GM18858 (cell line): Measurements from ENCODE around the gene CHCHD6.

Source experiments
- ATAC-seq: cut with Tn5 transposase; IDR thresholded peaks from one replicate; pipeline ENCODE4 v1.9.1; 2021; ENCODE audit not compliant: unreplicated experiment

Gene CHCHD6

DNA sequence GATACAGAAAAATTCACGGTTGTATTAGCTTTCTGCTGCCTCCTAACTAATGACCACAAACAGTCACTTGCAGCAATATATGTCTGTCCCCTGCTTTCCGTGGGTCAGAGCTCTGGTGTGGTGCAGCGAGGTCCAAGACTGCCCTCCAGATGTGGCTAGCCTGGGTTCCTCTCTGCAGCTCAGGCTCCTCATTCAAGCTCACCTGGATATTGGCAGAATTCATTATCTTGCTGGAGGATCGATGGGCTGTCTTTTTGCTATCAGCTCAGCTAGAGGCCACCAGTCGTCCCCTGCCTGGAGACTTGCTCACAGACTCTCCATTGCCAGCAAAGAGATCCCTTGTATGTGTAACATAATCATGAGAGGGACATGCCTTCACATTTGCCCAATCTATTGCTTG lies 266.1 kb downstream of the CHCHD6 start:
- no peak for ATAC-seq

DNA sequence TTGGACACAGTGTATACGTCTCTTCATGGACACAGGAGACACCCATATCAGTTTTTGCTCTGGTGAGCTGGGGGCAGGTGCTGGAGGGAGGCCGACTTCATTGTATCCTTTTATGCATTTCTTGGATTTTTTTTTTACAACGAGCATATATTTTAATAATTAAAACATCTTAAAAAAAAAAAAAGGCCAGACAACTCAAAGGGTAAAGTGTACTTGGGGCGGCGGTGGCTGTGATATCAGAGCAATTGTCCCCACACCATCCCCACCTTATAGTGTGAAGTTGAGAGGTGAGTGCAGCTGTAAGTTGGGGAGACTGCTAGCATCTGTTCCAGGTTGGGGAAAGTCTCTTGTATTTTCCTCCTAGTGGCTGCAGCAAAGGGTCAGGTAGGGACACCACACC lies 266.9 kb downstream of the CHCHD6 start:
- ATAC-seq: no peak

- no peak for ATAC-seq
Measured at GRCh38 chr3:126971891-126972351, 267.9 kb downstream of the CHCHD6 start.

GRCh38 chr3:126972866-126973265 lies 268.8 kb downstream of the CHCHD6 start:
- no peak for ATAC-seq

DNA sequence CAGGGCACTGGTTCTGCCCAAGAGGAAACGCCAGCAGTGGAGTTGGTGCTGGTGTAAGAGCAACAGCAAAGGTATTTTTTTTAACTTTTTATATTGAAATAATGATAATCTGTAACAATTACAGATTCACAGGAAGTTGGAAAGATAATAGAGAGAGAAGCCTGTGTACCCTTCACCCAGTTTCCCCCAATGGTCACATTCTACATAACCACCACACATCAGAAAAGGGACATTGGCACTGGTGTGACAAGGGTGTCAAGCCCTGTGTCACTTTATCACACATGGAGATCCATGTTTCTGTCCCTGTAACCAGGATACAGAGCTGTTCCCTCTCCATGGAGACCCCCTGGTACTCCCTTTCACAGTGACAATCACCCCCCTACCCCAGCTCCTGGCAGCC lies 269.8 kb downstream of the CHCHD6 start:
- ATAC-seq: no peak

DNA sequence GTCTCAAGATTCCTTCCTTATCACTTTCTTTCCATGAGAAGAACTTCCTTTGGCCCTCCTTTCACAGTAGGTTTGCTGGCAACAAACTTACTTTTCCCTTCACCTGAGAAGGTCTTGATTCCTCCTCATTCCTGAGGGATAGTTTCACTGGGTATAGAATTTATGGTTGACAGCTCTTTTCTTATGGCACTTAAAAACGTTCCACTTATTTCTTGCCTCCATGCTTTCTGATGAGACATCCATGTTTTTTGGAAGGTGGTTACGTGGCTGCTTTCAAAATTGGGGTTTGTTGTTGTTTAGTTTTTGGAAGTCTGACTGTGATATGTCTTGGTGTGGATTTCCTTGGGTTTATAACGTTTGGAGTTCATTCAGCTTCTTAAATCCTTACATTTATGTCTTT lies 270.7 kb downstream of the CHCHD6 start:
- ATAC-seq: no peak

DNA sequence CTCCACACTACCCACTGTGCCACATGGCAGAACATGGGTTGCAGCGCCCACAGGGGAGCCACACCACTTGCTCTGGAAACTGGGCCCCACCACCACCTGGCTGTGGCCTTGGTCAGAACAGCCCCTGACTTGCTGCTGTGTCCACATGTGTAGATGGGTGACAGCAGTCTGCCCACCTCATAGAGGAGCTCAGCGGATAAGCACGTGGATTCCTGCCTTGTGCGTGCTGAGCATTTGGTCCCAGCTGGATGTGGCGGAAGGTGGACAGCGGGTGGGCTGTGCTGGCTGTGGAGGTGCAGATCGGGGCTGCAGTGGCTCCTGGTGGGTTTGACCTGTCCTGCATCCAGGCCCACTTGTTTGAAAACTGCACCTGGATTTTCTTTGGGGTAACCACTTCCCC lies 272.9 kb downstream of the CHCHD6 start:
- no peak for ATAC-seq

DNA sequence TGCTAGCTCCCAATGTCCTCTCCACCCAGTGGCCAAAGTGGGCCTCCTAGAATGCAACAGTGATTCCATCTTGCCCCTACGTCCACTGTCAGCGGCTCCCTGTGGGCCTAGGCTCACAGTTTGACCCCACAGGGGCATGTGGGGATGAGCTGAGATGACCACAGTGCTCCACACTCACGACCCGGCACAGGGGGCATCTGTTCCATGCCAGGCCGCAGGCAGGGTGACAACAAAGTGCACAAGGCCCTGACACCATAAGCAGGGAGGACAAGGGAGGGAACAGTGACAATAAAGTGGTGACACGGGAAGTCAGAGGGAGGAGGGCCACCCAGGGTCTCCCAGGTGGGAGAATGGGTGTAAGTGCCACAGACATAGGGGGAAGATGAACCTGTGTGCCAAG lies 273.8 kb downstream of the CHCHD6 start:
- no peak for ATAC-seq

GRCh38 chr3:126978291-126978690 lies 274.3 kb downstream of the CHCHD6 start:
- no peak for ATAC-seq

DNA sequence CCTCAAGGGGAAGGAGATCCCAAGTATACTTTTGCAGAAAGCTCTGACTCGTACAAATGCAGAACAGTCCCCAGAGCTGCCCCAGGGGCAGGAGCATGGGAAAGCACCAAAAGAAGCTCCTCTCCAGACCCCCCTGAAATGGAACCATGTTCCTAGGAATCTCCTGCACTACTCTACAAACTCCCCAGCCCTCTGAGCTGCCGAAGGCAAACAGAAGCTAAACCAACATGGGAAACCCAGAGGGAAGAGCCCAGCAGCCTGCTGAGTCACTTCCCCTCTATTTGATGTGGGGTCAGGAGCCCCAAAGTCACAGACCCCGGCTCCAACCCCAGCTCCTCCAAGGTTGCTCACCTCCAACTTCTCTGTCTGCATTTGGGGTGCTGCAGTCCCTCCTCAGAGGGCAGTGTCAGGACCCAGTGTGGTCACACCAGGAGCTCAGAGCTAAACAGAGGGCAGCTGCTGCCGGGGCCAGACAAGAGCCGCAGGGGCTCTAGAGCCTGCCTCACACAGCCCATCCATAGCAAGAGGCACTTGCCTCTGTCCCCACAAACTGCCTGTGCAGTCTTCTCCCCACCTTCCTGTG lies 275.1 kb downstream of the CHCHD6 start:
- ATAC-seq: no peak

DNA sequence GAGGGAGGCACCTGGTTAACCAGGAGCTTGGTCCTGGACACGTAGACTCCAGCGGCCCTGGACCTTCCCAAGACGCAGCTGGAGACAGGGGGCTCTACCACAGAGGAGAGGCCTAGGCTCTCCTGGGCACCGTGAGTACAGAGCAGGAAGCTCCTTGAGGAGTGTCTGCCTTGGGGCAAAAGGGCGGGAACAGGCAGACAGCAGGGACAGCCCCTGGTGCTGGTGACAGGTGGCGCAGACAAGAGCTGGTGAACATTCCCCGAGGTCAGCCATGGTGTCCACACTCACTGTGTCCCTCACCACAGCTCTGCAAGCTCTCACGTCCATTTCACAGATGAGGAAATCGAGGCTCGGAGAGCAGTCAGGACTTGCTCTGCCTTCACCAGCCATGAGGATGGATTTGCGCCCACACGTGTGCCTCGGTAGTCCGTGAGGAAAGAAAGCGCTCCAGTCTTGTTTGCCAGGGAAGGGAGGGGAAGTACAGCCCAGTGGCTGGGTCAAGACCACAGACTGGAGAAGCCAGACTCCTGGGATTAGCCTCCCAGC lies 276.3 kb downstream of the CHCHD6 start:
- no peak for ATAC-seq

DNA sequence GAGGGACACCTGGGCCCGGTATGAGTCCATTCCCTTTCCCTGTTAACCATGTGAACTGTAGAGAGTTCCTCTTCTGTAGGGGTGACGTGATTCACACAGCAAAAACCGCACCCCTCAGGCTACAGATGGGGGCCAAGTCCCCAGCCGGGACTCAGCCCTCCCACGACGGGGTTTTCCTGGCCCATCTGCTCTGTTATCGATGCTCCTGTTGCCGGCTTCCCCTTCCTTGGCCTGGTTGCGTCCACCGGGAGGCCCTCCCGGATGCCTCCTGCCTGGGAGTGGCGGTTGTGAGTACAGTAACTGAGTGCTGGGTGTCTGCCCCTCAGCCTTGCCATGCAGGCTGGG lies 278.1 kb downstream of the CHCHD6 start:
- ATAC-seq: peak; percentile 29

DNA sequence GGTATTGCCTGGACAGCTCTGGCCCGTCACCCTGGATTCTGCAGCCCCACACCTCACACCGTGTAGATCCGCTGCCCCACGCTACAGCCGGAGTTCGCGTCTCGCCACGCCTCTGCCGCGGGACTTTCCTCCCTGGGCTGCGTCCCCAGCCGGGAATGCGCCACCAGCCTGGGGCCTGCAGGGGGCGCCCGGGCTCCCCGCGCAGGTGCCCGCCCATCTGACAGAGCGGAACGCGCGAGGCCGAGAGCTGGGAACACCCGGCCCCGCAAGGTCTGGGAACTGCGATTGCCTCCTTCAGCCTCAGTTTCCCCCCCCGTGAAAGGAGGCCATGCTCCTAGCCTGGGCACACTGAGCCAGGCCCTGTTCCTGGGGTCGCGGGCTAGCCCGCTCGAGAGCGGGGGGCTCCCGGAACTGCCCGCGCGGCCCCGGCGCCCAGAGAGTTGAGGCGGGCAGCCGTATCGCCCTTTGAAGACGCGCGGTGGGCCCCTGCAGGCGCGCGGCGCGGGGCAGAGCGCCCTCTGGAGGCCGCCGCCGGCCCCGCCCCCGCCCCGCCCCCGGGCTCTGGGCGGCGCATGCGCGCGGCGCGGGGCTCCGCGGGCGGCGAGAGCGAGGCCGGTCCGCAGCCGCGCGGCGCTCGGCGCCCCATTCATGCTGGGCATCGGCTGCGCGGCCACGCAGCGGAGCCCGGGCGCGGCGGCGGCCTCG lies 278.6 kb downstream of the CHCHD6 start, which contains the start of gene PLXNA1:
PLXNA1 (plus strand) TSS at position 645 of the 705 bp plus-strand sequence. CDS start 5,479 bp downstream, outside the sequence.
- peak; percentile 39 for ATAC-seq

DNA sequence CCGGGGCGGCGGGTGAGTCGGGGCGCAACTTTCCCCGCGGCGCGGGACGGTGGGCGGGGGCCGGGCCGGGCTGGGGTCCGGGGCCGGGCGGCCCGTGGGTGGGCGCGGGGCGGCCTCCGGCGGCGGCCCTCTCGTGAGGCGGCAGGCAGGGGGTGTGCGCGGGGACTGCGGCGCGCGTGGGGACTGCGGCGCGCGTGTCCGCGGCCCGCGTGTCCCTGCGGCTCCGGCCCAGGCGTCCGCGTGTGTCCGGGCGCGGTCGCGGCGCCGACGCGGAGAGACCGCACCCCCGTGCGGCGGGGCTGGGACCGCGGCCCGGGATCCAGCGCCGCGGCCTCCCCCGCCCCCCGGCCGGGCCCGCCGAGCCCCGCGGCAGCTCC lies 279.2 kb downstream of the CHCHD6 start:
- ATAC-seq: no peak

- ATAC-seq: no peak
Measured at GRCh38 chr3:126983653-126984390, 279.8 kb downstream of the CHCHD6 start.

DNA sequence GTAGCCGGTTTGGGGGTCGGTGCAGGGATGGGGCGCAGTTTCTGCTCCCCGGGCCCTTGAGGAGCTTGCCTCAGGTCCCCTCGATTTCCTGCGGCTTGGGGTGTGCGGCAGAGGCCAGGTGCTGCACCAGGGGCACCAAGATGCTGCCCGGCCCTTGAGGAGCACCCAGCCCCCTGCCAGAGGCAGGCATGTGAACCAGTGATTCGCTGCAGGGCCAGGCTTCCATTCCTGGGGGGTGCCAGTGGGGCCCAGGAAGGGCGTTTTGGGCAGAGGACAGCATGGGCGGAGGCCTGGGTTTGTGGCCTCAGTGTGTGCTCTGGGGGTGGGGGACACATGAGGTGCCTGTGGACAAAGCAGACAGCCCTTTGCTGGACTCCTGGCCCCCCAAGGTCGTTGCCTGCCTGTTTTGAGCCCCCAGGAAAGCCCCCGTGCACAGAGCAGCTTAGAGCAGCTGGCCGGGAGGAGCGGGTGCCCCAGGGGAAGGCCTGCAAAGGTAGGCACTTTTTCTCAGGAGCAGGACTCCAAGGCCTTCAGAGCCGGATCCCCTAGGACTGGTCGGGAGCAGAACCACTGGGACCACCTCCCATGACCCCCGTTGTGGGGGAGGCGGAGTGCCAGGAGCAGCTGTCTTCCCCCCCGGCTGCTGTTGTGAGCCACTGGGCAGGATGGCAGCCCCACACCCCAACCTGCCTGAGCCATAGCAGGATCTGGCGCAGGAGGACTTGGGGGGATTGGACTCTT lies 280.5 kb downstream of the CHCHD6 start:
- no peak for ATAC-seq

DNA sequence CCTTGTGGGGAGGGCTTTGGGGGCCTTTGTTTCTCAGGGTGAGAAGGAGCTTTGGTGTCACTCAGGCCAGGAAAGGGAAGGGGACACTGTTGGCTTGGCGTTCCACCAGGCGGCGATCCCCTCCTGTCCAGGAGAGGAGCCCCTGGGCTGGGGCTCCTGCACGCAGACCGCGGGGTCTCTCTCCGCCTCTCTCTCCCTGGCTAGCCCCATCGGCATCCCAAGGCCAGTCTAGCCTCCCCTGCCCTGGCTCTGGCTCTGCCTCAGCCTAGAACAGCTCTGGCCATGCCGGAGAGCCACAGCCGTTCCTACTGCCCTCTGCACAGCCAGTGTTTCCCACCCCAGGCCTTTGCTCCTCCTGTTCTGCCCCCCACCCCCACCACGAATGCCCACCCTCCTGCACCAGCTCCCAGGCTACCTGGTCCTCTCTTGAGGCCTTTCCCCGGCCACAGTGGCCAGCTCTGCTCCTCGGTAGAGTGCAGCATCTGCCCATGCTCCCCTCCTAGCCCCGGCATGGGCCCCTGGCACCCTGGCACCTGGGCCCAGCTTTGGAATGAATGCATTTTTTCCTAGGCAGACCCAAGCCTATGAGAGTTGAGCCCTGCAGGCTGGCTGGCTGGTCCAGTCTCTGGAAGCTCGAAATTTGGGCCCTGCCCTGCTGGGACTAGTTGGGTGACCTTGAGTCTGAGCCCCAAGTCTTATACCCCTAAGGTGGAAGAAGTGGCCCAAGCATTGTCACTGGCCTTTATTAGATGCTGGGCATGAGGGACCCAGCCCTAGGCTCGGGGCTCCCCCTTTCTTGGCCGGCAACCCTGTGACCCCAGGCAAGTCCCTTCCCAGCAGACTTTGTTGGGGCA lies 281.3 kb downstream of the CHCHD6 start:
- ATAC-seq: no peak

DNA sequence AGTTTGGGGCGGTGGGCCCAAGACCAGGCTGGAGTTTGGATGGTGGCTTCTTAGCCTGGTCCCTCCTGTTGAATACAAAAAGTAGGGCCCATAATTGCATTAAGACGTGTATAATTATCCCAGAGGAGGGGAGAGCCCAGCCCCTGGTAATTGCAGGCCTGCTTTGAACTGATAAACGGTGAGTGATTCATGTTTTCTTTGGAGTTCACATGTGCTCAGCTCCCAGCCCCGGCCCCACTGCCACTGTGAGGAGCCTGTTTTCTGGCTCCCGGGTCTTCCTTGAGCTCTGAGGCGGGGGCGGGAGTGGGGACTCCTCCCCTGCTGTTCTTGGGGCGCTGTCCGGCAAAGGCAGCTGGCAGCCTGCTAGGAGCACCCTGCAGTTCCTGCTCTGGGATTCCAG lies 282.0 kb downstream of the CHCHD6 start:
- no peak for ATAC-seq

GRCh38 chr3:126987129-126987528 lies 283.1 kb downstream of the CHCHD6 start:
- no peak for ATAC-seq

DNA sequence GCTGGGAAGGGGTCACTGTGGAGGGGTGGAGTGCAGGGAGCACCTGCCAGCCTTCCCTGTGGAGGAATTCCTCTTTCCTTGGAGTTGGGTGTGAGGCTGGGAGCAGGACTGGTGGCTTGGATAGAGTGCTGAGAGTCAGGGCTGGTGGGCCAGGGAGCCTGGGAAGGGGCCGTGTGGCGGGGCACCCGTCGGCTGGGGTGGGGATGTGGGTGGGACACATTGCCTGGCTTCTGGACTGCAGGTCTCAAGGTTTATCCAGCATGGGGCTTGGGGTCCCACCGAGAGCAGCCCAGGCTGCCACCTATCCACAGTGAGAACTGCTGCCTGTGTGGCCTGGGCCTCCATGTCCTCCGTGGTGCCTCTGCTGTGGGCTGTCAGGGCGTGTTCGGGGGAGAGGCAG lies 283.6 kb downstream of the CHCHD6 start:
- no peak for ATAC-seq
